GM19043 (cell line): Measurements from ENCODE around the gene DDX56.
"Not testable (repeated sequence)": the region's sequence is repeated elsewhere in the genome, so short reads cannot be mapped to it uniquely, and the experiment has no call there.

Experiments used
- ATAC-seq: cut with Tn5 transposase; IDR thresholded peaks from one replicate; pipeline ENCODE4 v1.9.1; 2021; ENCODE audit warnings: low read depth; ENCODE audit not compliant: unreplicated experiment

DDX56 gene

GRCh38 chr7:44564606-44565005, 9.1 kb downstream of the DDX56 start:
- ATAC-seq: no peak

GRCh38 chr7:44563171-44563679, 10.5 kb downstream of the DDX56 start:
- no peak for ATAC-seq

GRCh38 chr7:44562622-44562962, 11.1 kb downstream of the DDX56 start:
- ATAC-seq: not testable (repeated sequence)

GRCh38 chr7:44561962-44562621, 11.6 kb downstream of the DDX56 start:
- no peak for ATAC-seq

- no peak for ATAC-seq
These were observed 12.2 kb downstream of the DDX56 start for GRCh38 chr7:44561481-44561880.

- ATAC-seq: no peak
These were observed 14.2 kb downstream of the DDX56 start for GRCh38 chr7:44559485-44559884.

- no peak for ATAC-seq
These were observed 16.2 kb downstream of the DDX56 start for GRCh38 chr7:44557485-44557884.

GRCh38 chr7:44555350-44555749, 18.4 kb downstream of the DDX56 start:
- ATAC-seq: no peak

GRCh38 chr7:44552473-44553005, 21.2 kb downstream of the DDX56 start:
- not testable (repeated sequence) for ATAC-seq

GRCh38 chr7:44549457-44549856, 24.3 kb downstream of the DDX56 start:
- ATAC-seq: no peak

- no peak for ATAC-seq
These were observed 24.8 kb downstream of the DDX56 start for GRCh38 chr7:44548893-44549292.

GRCh38 chr7:44547536-44548231, 26.0 kb downstream of the DDX56 start:
- ATAC-seq: no peak

GRCh38 chr7:44541876-44542610, 31.7 kb downstream of the DDX56 start:
- no peak for ATAC-seq

- no peak for ATAC-seq
These were observed 32.5 kb downstream of the DDX56 start, which contains the start of gene NPC1L1 for GRCh38 chr7:44541028-44541869. Gene NPC1L1, minus strand, starts transcription at chr7:44541330. Its CDS starts 71 bp downstream, at chr7:44541259.

GRCh38 chr7:44540592-44541027, 33.1 kb downstream of the DDX56 start:
- no peak for ATAC-seq

- ATAC-seq: no peak
These were observed 33.8 kb downstream of the DDX56 start for GRCh38 chr7:44539669-44540506.

- no peak for ATAC-seq
These were observed 34.7 kb downstream of the DDX56 start for GRCh38 chr7:44538798-44539668.

GRCh38 chr7:44538093-44538797, 35.5 kb downstream of the DDX56 start:
- no peak for ATAC-seq
